Activated T-cell treated with anti-CD3 and anti-CD28 coated beads, Interleukin-2, amount 50 U/mL, for 4 hours (primary cell): ENCODE measurements around the gene EIF2D. TPM values are rescaled to one million over a fixed set of nuclear protein-coding genes. Genes with fewer than 3 reads are reported as not detected.
"Not testable (repeated sequence)": the region's sequence is repeated elsewhere in the genome, so short reads cannot be mapped to it uniquely, and the experiment has no call there.

ENCODE experiments used
- ATAC-seq, 2 donors: fragments of 200-7000 bp; cut with Tn5 transposase; one replicate each; pipeline ENCODE4 v1.10.0; 2021
- DNase-seq: peaks from one replicate; pipeline ENCODE4 v3.0.0-alpha.2; 2020
- H3K27me3 Mint-ChIP-seq: one replicate; pipeline ENCODE4 v1.8.0; 2021; ENCODE audit warnings: low read depth, mixed read lengths
- H3K36me3 Mint-ChIP-seq: one replicate; pipeline ENCODE4 v1.8.0; 2022; ENCODE audit warnings: mixed read lengths; ENCODE audit not compliant: insufficient read depth
- H3K4me1 Mint-ChIP-seq: one replicate; pipeline ENCODE4 v1.8.0; 2021; ENCODE audit warnings: low read depth, mixed read lengths
- H3K4me3 Mint-ChIP-seq: one replicate; pipeline ENCODE4 v1.8.0; 2021; ENCODE audit warnings: mild to moderate bottlenecking, moderate library complexity, mixed read lengths
- H3K9me3 Mint-ChIP-seq: one replicate; pipeline ENCODE4 v1.8.0; 2021; ENCODE audit warnings: mixed read lengths
- total RNA-seq, 3 donors: library from RNA; stranded (reverse); gene quantifications; one replicate each; pipeline ENCODE4 v1.2.1, GENCODE V29; 2021

EIF2D gene
- total RNA-seq, 3 donors from 2014 or later = 40.8 to 49.0 (median 41.4) TPM

GRCh38 chr1:206586501-206587445 lies 25.5 kb downstream of the EIF2D start:
- no peak overlapping the region for H3K4me3 Mint-ChIP-seq

GRCh38 chr1:206584683-206585082 lies 27.6 kb downstream of the EIF2D start:
- Mint-ChIP-seq H3K4me3 (peak overlapping the region; percentile 42), H3K9me3 (no peaks in the 10 kb centered on the region)

More at GRCh38 chr1:206586501-206587445, 25.5 kb downstream of the EIF2D start:
- ATAC-seq (no peak), DNase-seq (no peak)
- Mint-ChIP-seq H3K4me1 (peaks cover 81% of the 10 kb centered on the region), H3K27me3 (no peaks in the 10 kb centered on the region), H3K36me3 (peaks cover 55% of the 10 kb centered on the region), H3K9me3 (no peaks in the 10 kb centered on the region)

GRCh38 chr1:206583707-206584648 lies 28.3 kb downstream of the EIF2D start:
- Mint-ChIP-seq H3K4me3 (peak overlapping the region; percentile 83), H3K9me3 (no peaks in the 10 kb centered on the region), H3K27me3 (no peaks in the 10 kb centered on the region), H3K4me1 (peaks cover 82% of the 10 kb centered on the region), H3K36me3 (peaks cover 56% of the 10 kb centered on the region)
- ATAC-seq = peak; percentile 38 to 44
- peak; percentile 91 for DNase-seq

More at GRCh38 chr1:206584683-206585082, 27.6 kb downstream of the EIF2D start:
- H3K27me3 Mint-ChIP-seq = no peaks in the 10 kb centered on the region
- ATAC-seq = no peak
- no peak for DNase-seq
- H3K36me3 Mint-ChIP-seq = peaks cover 58% of the 10 kb centered on the region
- peaks cover 82% of the 10 kb centered on the region for H3K4me1 Mint-ChIP-seq

GRCh38 chr1:206582971-206583706 lies 29.1 kb downstream of the EIF2D start:
- peak overlapping the region; percentile 83 for H3K4me3 Mint-ChIP-seq

GRCh38 chr1:206582537-206582936 lies 29.7 kb downstream of the EIF2D start:
- ATAC-seq (no peak), DNase-seq (no peak)
- H3K9me3 Mint-ChIP-seq = no peaks in the 10 kb centered on the region
- peaks cover 86% of the 10 kb centered on the region for H3K4me1 Mint-ChIP-seq
- no peaks in the 10 kb centered on the region for H3K27me3 Mint-ChIP-seq
- H3K4me3 Mint-ChIP-seq = peak overlapping the region; percentile 83
- peaks cover 51% of the 10 kb centered on the region for H3K36me3 Mint-ChIP-seq

More at GRCh38 chr1:206582971-206583706, 29.1 kb downstream of the EIF2D start:
- ATAC-seq = peak; percentile 3 to 6
- no peaks in the 10 kb centered on the region for H3K27me3 Mint-ChIP-seq
- H3K9me3 Mint-ChIP-seq = no peaks in the 10 kb centered on the region
- DNase-seq = peak; percentile 52
- H3K36me3 Mint-ChIP-seq = peaks cover 54% of the 10 kb centered on the region
- peaks cover 82% of the 10 kb centered on the region for H3K4me1 Mint-ChIP-seq

GRCh38 chr1:206581571-206581981 lies 30.7 kb downstream of the EIF2D start:
- H3K36me3 Mint-ChIP-seq = peaks cover 49% of the 10 kb centered on the region
- peak; percentile 85 for DNase-seq
- peak; percentile 11 to 21 for ATAC-seq
- peak overlapping the region; percentile 81 for H3K4me3 Mint-ChIP-seq
- H3K4me1 Mint-ChIP-seq = peaks cover 88% of the 10 kb centered on the region
- H3K9me3 Mint-ChIP-seq = no peaks in the 10 kb centered on the region
- no peaks in the 10 kb centered on the region for H3K27me3 Mint-ChIP-seq

- H3K4me3 Mint-ChIP-seq = peak overlapping the region; percentile 81
- peaks cover 92% of the 10 kb centered on the region for H3K4me1 Mint-ChIP-seq
- H3K27me3 Mint-ChIP-seq, DNase-seq, ATAC-seq, H3K9me3 Mint-ChIP-seq: not testable (repeated sequence)
- H3K36me3 Mint-ChIP-seq = peaks cover 50% of the 10 kb centered on the region
Measured at GRCh38 chr1:206581114-206581497, 31.2 kb downstream of the EIF2D start.

GRCh38 chr1:206580438-206581113 lies 31.7 kb downstream of the EIF2D start:
- ATAC-seq (no peak), DNase-seq (no peak)
- H3K4me1 Mint-ChIP-seq = peaks cover 95% of the 10 kb centered on the region
- H3K4me3 Mint-ChIP-seq = peak overlapping the region; percentile 81
- H3K27me3 Mint-ChIP-seq = no peaks in the 10 kb centered on the region
- H3K36me3 Mint-ChIP-seq = peaks cover 48% of the 10 kb centered on the region
- H3K9me3 Mint-ChIP-seq = no peaks in the 10 kb centered on the region

- peak overlapping the region; percentile 81 for H3K4me3 Mint-ChIP-seq
- H3K36me3 Mint-ChIP-seq = peaks cover 50% of the 10 kb centered on the region
- ATAC-seq (peak; percentile 63), DNase-seq (peak; percentile 85)
- H3K4me1 Mint-ChIP-seq = peaks cover 97% of the 10 kb centered on the region
- no peaks in the 10 kb centered on the region for H3K27me3 Mint-ChIP-seq
- H3K9me3 Mint-ChIP-seq = no peaks in the 10 kb centered on the region
Measured at GRCh38 chr1:206579747-206580437, 32.4 kb downstream of the EIF2D start.

- peaks cover 56% of the 10 kb centered on the region for H3K36me3 Mint-ChIP-seq
- no peaks in the 10 kb centered on the region for H3K27me3 Mint-ChIP-seq
- peaks cover 99% of the 10 kb centered on the region for H3K4me1 Mint-ChIP-seq
- ATAC-seq (no peak), DNase-seq (no peak)
- H3K4me3 Mint-ChIP-seq = peak overlapping the region; percentile 81
- H3K9me3 Mint-ChIP-seq = no peaks in the 10 kb centered on the region
Measured at GRCh38 chr1:206578978-206579374, 33.3 kb downstream of the EIF2D start.

GRCh38 chr1:206578068-206578977 lies 33.9 kb downstream of the EIF2D start:
- Mint-ChIP-seq H3K27me3 (no peaks in the 10 kb centered on the region), H3K4me1 (peaks cover 99% of the 10 kb centered on the region), H3K36me3 (peaks cover 54% of the 10 kb centered on the region), H3K4me3 (peak overlapping the region; percentile 81), H3K9me3 (no peaks in the 10 kb centered on the region)
- DNase-seq (no peak), ATAC-seq (peak; percentile 59 to 64)

GRCh38 chr1:206577626-206578025 lies 34.6 kb downstream of the EIF2D start:
- Mint-ChIP-seq H3K9me3 (no peaks in the 10 kb centered on the region), H3K4me3 (peak overlapping the region; percentile 28), H3K4me1 (peaks cover 99% of the 10 kb centered on the region), H3K36me3 (peaks cover 56% of the 10 kb centered on the region), H3K27me3 (no peaks in the 10 kb centered on the region)
- no peak for ATAC-seq
- DNase-seq = no peak
